K562 treated with DMSO at 1 percent for 4 hours (cell line): Measurements from ENCODE around the gene CAND2. TPM values are rescaled to one million over a fixed set of nuclear protein-coding genes. Genes with fewer than 3 reads are reported as not detected.

Experiments used
- total RNA-seq: library from RNA; unstranded; fragments of 300-600 nt; gene quantifications from 2 replicates; pipeline ENCODE4 v1.2.3, GENCODE V29; 2022; ENCODE audit not compliant: insufficient read depth

The CAND2 gene
- 6.1 and 6.2 TPM in 2 replicates for total RNA-seq

DNA sequence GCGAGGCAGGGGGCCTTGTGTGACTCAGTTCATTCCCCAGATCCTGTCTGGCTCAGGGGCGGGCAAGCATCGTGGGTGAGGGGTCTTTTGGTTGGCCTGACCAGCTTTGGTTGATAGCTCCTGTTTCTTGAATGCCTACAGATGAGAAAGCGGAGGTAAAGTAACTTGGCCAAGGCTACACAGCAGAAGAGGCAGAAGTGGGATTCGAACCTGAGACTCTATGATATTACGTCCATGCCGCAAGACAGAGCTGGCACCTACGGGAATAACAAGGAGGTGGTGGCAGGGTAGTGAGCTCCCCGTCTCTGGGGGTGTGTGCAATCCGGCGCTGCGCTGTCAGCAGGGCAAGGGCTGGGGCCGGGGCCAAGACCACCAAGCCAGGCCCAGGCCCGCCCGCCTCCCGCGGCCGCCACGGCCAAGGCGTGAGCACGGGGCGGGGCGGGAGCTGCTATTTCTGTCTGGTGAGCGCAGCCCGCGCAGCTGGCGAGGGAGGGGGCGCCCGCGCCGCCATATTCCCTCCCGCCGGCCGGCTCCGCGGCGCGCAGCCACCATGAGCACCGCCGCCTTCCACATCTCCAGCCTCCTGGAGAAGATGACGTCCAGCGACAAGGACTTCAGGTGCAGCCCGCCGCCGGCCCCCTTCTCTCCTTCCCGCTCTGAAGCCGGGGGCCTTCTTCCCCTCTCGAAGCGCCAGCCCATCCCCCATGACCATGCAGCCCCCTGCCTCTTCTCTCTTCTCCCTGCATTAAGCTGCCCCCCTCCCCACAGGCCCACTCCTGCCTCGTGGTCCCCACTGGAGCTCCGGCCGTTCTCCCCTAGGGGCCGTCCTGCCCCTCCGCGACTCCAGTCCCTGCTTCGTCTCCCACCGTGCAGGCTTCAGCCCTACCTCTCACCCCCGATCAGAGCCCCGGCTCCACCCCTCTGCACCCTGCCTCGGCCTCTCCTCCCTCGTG lies at the start of gene CAND2:
CAND2 (plus strand) TSS at position 510 of the 953 bp plus-strand sequence; CDS start at position 551, 41 bp downstream.

DNA sequence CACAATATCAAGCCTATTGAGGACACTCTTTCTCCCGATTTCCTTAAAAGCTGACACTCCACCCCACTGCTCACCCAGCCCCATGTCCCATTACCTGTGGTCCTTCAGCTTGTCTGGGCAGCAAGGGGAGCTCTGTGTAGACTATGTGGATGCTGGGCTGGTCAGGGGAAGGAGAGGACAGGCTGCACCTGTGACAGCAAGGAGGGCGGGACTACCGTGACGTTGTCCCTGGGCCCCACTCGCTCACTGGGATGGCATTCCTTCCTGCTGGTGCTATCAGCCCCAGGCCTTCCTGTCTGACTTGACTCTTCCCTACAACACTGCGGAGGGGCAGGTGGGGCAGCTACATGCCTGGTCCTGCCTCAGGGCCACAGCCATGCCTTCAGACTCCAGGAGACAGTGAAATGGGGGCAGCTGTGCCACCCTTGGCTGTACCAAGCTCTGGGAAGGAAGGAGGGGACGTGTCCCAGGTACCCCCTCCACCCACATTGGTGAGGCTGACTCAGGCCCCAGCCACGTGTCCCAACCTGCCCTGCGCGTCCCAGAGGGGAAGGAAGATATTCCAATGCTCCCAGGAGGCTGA lies 37.3 kb upstream of the CAND2 start, which contains the start of gene TMEM40:
TMEM40 (minus strand) TSS at position 163 of the 583 bp plus-strand sequence. CDS start 9,427 bp downstream, outside the sequence.

DNA sequence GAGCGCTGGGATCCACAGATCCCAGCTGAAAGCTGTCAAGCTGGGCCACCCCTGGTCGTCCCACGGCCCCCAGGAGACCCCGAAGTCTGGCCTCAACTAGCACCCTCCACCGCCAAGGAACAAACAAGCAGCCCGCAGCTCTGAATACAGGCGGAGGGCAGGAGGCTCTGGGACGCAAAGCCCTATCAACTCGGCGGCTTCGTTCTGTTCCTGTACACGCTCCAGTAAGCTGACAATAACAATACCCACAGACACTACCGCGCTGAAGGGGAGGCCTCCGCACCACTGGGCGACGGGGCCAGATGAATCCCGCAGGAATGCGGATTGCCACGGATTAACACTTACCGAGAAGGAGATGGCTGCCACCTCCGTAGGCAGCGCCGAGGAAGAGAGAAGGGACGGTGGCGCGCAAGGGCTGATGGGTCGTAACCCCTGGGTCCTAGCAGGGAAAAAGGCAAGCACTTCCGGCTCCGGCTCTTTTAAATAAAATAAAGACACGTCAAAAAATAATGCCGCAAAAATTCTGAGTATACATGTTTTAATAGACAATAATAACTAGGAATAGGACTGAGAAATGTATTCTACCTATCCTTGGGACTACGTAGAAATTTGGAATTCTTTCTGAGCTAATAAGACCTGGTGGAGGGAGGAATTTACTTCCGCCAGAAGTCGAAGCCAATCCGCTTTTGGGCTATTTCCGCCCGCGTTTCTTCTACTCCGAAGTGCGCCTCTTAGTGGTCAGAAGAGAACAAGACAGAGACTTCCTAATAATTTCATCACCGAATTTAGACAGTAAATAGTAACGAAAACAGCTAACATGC lies 44.9 kb downstream of the CAND2 start, which contains the start of gene RPL32:
RPL32 (minus strand) TSS at position 417 of the 821 bp plus-strand sequence. CDS start 1,328 bp downstream, outside the sequence.

Other genes with a start within 250 kb of the CAND2 start
- 30.1 and 33.7 TPM in 2 replicates for gene MKRN2, start 239.6 kb upstream of the CAND2 start, total RNA-seq
- 56.1 and 69.2 TPM in 2 replicates for gene RAF1, start 132.6 kb upstream of the CAND2 start, total RNA-seq
- gene TMEM40, start 37.4 kb upstream of the CAND2 start, total RNA-seq = not detected in 2 replicates
- 1,982 and 1,983 TPM in 2 replicates for gene RPL32, start 44.9 kb downstream of the CAND2 start, total RNA-seq